H9 (cell line): ENCODE results near the gene UGT1A8. TPM values are rescaled to one million over a fixed set of nuclear protein-coding genes. Genes with fewer than 3 reads are reported as not detected.

Experiments used
- DNase-seq: peaks from one replicate; pipeline ENCODE4 v3.0.0-alpha.2; 2017
- H2AFZ ChIP-seq: one replicate; pipeline ENCODE4 v1.6.1; 2013; ENCODE audit warnings: mild to moderate bottlenecking, low read length, control low read depth, moderate library complexity
- H2AK5ac ChIP-seq: 2 replicates; pipeline ENCODE4 v1.6.1; 2013; ENCODE audit warnings: low read length, control low read depth, mixed read lengths; ENCODE audit not compliant: insufficient read length
- H2BK120ac ChIP-seq: one replicate; pipeline ENCODE4 v1.6.1; 2013; ENCODE audit warnings: low read depth, mild to moderate bottlenecking, low read length, control low read depth, inconsistent platforms; ENCODE audit not compliant: poor library complexity, severe bottlenecking
- H2BK12ac ChIP-seq: 2 replicates; pipeline ENCODE4 v1.6.1; 2013; ENCODE audit warnings: low read length, control low read depth, mixed read lengths, low read depth; ENCODE audit not compliant: insufficient read length
- H2BK15ac ChIP-seq: 2 replicates; pipeline ENCODE4 v1.6.1; 2013; ENCODE audit warnings: low read depth, low read length, control low read depth
- H2BK20ac ChIP-seq: one replicate; pipeline ENCODE4 v1.6.1; 2013; ENCODE audit warnings: low read depth, mild to moderate bottlenecking, low read length, control low read depth, inconsistent platforms; ENCODE audit not compliant: poor library complexity, severe bottlenecking
- H2BK5ac ChIP-seq: 2 replicates; pipeline ENCODE4 v1.6.1; 2013; ENCODE audit warnings: low read length, control low read depth, mixed read lengths; ENCODE audit not compliant: insufficient read length
- H3K14ac ChIP-seq: 2 replicates; pipeline ENCODE4 v1.6.1; 2013; ENCODE audit warnings: low read length, control low read depth; ENCODE audit not compliant: insufficient read depth
- H3K18ac ChIP-seq: 2 replicates; pipeline ENCODE4 v1.6.1; 2013; ENCODE audit warnings: low read depth, mild to moderate bottlenecking, mixed read lengths, low read length, control low read depth; ENCODE audit not compliant: insufficient read length
- H3K23ac ChIP-seq: 2 replicates; pipeline ENCODE4 v1.6.1; 2013; ENCODE audit warnings: low read length, control low read depth, mixed read lengths, low read depth; ENCODE audit not compliant: insufficient read length
- H3K23me2 ChIP-seq: 2 replicates; pipeline ENCODE4 v1.6.1; 2013; ENCODE audit warnings: low read depth, mild to moderate bottlenecking, mixed read lengths, low read length, control low read depth; ENCODE audit not compliant: insufficient read length, poor library complexity, severe bottlenecking
- H3K27ac ChIP-seq: 2 replicates; pipeline ENCODE4 v1.5.1; 2013; ENCODE audit warnings: low read length, control low read depth, mixed read lengths, low read depth; ENCODE audit not compliant: insufficient read length
- H3K27me3 ChIP-seq: 2 replicates; pipeline ENCODE4 v1.6.1; 2013; ENCODE audit warnings: low read length, control low read depth, inconsistent platforms; ENCODE audit not compliant: insufficient read depth
- H3K4ac ChIP-seq: 2 replicates; pipeline ENCODE4 v1.6.1; 2013; ENCODE audit warnings: low read depth, mild to moderate bottlenecking, control low read depth, inconsistent platforms, low read length, moderate library complexity
- H3K4me1 ChIP-seq: 2 replicates; pipeline ENCODE4 v1.6.1; 2013; ENCODE audit warnings: low read length, control low read depth, inconsistent platforms; ENCODE audit not compliant: insufficient read depth
- H3K4me2 ChIP-seq: 2 replicates; pipeline ENCODE4 v1.6.1; 2013; ENCODE audit warnings: low read length, control low read depth, mixed read lengths; ENCODE audit not compliant: insufficient read length, insufficient read depth
- H3K56ac ChIP-seq: 2 replicates; pipeline ENCODE4 v1.6.1; 2013; ENCODE audit warnings: low read depth, mild to moderate bottlenecking, mixed read lengths, low read length, control low read depth; ENCODE audit not compliant: insufficient read length
- H3K79me1 ChIP-seq: 2 replicates; pipeline ENCODE4 v1.6.1; 2013; ENCODE audit warnings: low read depth, mild to moderate bottlenecking, moderate library complexity, low read length, control low read depth, inconsistent platforms; ENCODE audit not compliant: insufficient read depth, poor library complexity, severe bottlenecking
- H3K79me2 ChIP-seq: 2 replicates; pipeline ENCODE4 v1.6.1; 2013; ENCODE audit warnings: low read length, control low read depth, inconsistent platforms; ENCODE audit not compliant: insufficient read depth
- H3K9ac ChIP-seq: 2 replicates; pipeline ENCODE4 v1.6.1; 2013; ENCODE audit warnings: low read length, control low read depth, mixed read lengths; ENCODE audit not compliant: insufficient read length; ENCODE audit errors: extremely low read depth
- H3K9me3 ChIP-seq: one replicate; pipeline ENCODE4 v1.6.1; 2013; ENCODE audit warnings: low read depth, low read length, inconsistent platforms; ENCODE audit not compliant: control insufficient read depth
- H3T11ph ChIP-seq: one replicate; pipeline ENCODE4 v1.6.1; 2013; ENCODE audit warnings: mild to moderate bottlenecking, low read length, control low read depth, inconsistent platforms
- H4K20me1 ChIP-seq: one replicate; pipeline ENCODE4 v1.6.1; 2013; ENCODE audit not compliant: control insufficient read depth, insufficient read length, insufficient read depth
- H4K5ac ChIP-seq: 2 replicates; pipeline ENCODE4 v1.6.1; 2013; ENCODE audit warnings: low read depth, mild to moderate bottlenecking, mixed read lengths, low read length, control low read depth; ENCODE audit not compliant: insufficient read length
- H4K8ac ChIP-seq: replicated peaks from 2 replicates; pipeline ENCODE4 v1.6.1; 2013; ENCODE audit warnings: low read length, control low read depth, mixed read lengths, low read depth; ENCODE audit not compliant: insufficient read length
- H4K91ac ChIP-seq: 2 replicates; pipeline ENCODE4 v1.6.1; 2013; ENCODE audit warnings: low read depth, mild to moderate bottlenecking, moderate library complexity, mixed read lengths, low read length, control low read depth; ENCODE audit not compliant: insufficient read length
- H3K27ac Mint-ChIP-seq, 3 experiments: 2 replicates in 2 of 3; 3 replicates in 1 of 3; pipeline ENCODE4 v1.8.0; 2020 to 2021; ENCODE audit warnings: mixed read lengths in 3 of 3, mild to moderate bottlenecking in 1 of 3, moderate library complexity in 1 of 3
- H3K27me3 Mint-ChIP-seq: 2 replicates; pipeline ENCODE4 v1.8.0; 2021; ENCODE audit warnings: low read depth, mild to moderate bottlenecking, moderate library complexity, mixed read lengths
- H3K36me3 Mint-ChIP-seq, 3 experiments: 2 replicates in 2 of 3; 3 replicates in 1 of 3; pipeline ENCODE4 v1.8.0; 2020 to 2021; ENCODE audit warnings: low read depth in 3 of 3, mixed read lengths in 3 of 3; ENCODE audit not compliant: insufficient read depth in 1 of 3
- H3K4me1 Mint-ChIP-seq, 2 experiments: 2 replicates each; pipeline ENCODE4 v1.8.0; 2020; ENCODE audit warnings: mixed read lengths in 2 of 2
- H3K4me3 Mint-ChIP-seq, 2 experiments: 2 replicates in 1 of 2; 3 replicates in 1 of 2; pipeline ENCODE4 v1.8.0; 2020 to 2021; ENCODE audit warnings: mild to moderate bottlenecking in 2 of 2, mixed read lengths in 2 of 2, moderate library complexity in 1 of 2
- H3K9me3 Mint-ChIP-seq, 2 experiments: 2 replicates in 1 of 2; 3 replicates in 1 of 2; pipeline ENCODE4 v1.8.0; 2020; ENCODE audit warnings: mild to moderate bottlenecking in 2 of 2, mixed read lengths in 2 of 2, moderate library complexity in 1 of 2
- CTCF ChIP-seq: fragments of 200-600 bp; sonication (generic); conservative IDR thresholded peaks from 3 replicates; pipeline ENCODE4 v1.8.0; 2021; ENCODE audit warnings: antibody characterized with exemption, mild to moderate bottlenecking
- WGBS: extraction: QIAGEN DNeasy Blood & Tissue Kit; methylation state at CpG from one replicate; pipeline ENCODE4 v1.1.7; 2013; ENCODE audit warnings: missing lambda C conversion rate, low lambda C conversion rate, mixed read lengths; ENCODE audit not compliant: insufficient read length; ENCODE audit errors: extremely low coverage; 5-methylcytosine and 5-hydroxymethylcytosine counted together
- total RNA-seq: library from RNA; stranded (reverse); gene quantifications from 2 replicates; pipeline ENCODE4 v1.2.1, GENCODE V29; 2021

UGT1A8 gene
- total RNA-seq, 1 experiment from 2014 or later = not detected

DNA sequence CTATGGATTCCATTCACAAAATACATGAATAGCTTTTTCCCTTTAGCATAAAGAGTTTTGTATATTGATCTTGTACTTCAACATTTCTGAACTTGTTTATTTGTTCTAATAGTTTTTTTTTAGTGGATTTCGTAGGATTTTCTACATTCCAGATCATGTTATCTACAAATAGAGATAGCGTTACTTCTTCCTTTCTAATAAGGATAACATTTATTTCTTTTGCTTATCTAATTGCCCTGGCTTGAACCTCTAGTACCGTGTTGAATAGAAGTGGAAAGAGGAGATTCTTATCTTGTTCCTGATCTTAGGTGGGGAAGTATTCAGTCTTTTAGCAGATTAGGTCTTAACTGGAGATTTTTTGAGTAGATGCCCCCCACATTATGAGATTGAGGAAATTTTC lies 84.8 kb downstream of the UGT1A8 start:
- H2BK20ac ChIP-seq = no peak overlapping the region
- H3K9ac ChIP-seq = no peak overlapping the region
- no peak overlapping the region for H3K23ac ChIP-seq
- H3K18ac ChIP-seq = no peak overlapping the region
- H4K5ac ChIP-seq = no peak overlapping the region
- no CpG with 5 or more reads among the region's 3 CpGs for WGBS
- no peak overlapping the region for H4K91ac ChIP-seq
- H3K4me1 ChIP-seq = no peaks in the 10 kb centered on the region
- no peak overlapping the region for H3K56ac ChIP-seq
- no peaks in the 10 kb centered on the region for H3K27me3 ChIP-seq
- no peaks in the 10 kb centered on the region for H3K27me3 Mint-ChIP-seq
- H3K4me2 ChIP-seq = no peak overlapping the region
- no peaks in the 10 kb centered on the region for H4K20me1 ChIP-seq
- H2BK120ac ChIP-seq = no peak overlapping the region
- H3K4me3 Mint-ChIP-seq = no peak overlapping the region
- no peaks in the 10 kb centered on the region for H3K79me2 ChIP-seq
- no peak overlapping the region for H3K27ac Mint-ChIP-seq
- no peak overlapping the region for H4K8ac ChIP-seq
- H3K4me1 Mint-ChIP-seq = peaks cover 14 to 20% of the 10 kb centered on the region in 2 experiments
- H2BK5ac ChIP-seq = no peak overlapping the region
- no peak overlapping the region for H3K4ac ChIP-seq
- no peak overlapping the region for H2BK15ac ChIP-seq
- H3K9me3 ChIP-seq = no peaks in the 10 kb centered on the region
- H3K36me3 Mint-ChIP-seq = peaks cover 0 to 10% (median 1%) of the 10 kb centered on the region in 3 experiments; a peak in 3 of 7 replicates
- H3K23me2 ChIP-seq = peaks cover 5% of the 10 kb centered on the region
- H3K27ac ChIP-seq = no peak overlapping the region
- H3K9me3 Mint-ChIP-seq = peaks cover 4 to 7% of the 10 kb centered on the region in 2 experiments; a peak in 3 of 5 replicates
- no peaks in the 10 kb centered on the region for H3K79me1 ChIP-seq
- no peak for DNase-seq
- H3T11ph ChIP-seq = no peak overlapping the region
- H2AK5ac ChIP-seq = no peak overlapping the region
- H3K14ac ChIP-seq = no peak overlapping the region
- no peak overlapping the region for H2BK12ac ChIP-seq
- H2AFZ ChIP-seq = no peak overlapping the region
- no peak for TF ChIP-seq CTCF
